ENCODE results near the gene PPM1J.
"Not testable (repeated sequence)": the region's sequence is repeated elsewhere in the genome, so short reads cannot be mapped to it uniquely, and the experiment has no call there.

Gene PPM1J, protein sequence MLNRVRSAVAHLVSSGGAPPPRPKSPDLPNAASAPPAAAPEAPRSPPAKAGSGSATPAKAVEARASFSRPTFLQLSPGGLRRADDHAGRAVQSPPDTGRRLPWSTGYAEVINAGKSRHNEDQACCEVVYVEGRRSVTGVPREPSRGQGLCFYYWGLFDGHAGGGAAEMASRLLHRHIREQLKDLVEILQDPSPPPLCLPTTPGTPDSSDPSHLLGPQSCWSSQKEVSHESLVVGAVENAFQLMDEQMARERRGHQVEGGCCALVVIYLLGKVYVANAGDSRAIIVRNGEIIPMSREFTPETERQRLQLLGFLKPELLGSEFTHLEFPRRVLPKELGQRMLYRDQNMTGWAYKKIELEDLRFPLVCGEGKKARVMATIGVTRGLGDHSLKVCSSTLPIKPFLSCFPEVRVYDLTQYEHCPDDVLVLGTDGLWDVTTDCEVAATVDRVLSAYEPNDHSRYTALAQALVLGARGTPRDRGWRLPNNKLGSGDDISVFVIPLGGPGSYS

DNA sequence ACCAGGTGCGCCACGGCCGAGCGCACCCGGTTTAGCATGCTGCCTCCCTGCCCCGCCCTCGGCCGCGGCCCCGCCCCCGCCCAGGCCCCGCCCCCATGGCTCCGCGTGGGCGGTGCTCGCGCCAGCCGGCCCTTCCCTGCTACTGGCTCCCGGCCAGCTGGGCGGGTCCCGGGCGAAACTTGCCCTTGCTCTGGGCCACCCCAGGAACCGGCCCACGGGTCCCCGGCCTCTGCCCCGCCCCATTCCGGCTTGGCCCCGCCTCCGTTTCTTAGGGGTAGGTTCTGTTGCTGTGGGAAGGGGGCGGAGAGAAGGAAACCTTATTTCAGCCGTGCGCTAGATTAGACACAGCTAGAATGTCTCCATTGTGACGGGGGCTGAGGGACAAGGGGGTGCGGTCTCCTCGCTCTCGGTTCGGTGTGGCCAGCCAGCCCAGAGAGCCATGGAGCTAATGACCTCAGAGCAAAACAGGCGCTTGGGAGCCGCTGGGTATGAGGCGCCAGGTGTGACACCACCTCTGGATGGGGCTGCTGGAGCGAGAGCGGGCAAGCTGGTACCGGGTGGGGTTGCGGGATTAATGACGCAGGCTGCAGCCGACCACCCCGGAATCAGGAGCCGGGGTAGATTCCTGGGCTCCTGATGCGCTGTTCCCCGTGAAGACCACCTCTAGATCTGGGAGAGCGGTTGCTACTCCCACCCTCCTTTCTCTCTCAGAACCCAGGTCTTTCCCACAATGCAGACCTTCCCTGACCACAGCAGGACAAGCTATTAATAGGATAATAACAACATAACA, at the start of gene PPM1J:
PPM1J (minus strand) TSS at position 69 of the 790 bp plus-strand sequence; CDS start at position 38, 31 bp downstream.
- peak; percentile 98 to 99 for DNase-seq

DNA sequence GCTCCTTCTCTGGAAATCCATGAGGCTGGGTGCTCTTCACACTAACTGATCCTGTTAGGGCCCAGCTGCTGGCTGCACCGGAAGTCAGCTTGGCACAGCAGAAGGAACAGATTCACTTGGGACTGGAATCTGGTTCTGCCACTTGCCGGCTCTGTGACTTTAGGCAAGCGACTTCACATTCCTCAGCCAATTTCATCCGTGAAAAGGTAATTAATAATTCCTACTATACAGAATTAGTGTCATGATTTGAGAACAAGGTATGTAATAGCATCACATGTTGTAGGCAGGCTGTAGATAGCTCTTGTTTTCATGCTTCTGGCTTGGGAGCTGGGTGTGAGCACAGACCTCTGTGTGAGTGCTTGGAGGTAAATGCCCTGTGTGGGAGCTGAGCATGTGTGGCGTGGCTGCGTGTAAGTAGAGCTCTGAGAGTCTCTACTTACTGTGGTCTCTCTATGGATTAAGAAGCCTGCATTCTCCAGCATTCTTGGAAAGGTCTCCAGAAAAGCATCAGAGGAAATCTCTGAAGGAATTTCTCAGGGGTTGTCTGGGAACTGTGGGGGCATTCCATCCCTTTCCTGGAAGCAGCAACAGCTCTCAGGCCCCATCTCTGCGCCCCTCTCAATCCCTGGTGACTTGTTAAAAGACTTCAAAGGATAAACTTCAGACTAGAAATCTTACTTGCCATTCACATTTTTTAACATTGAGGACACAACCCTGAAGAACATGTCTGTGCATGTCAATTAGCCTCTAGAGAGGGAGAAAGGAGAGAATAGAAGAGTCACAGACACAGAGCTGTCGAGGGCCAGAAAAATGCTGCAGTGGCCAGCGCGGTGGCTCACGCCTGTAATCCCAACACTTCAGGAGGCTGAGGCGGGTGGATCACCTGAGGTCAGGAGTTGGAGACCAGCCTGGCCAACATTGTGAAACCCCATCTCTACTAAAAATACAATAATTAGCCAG, 47.7 kb upstream of the PPM1J start:
- no peak for DNase-seq

DNA sequence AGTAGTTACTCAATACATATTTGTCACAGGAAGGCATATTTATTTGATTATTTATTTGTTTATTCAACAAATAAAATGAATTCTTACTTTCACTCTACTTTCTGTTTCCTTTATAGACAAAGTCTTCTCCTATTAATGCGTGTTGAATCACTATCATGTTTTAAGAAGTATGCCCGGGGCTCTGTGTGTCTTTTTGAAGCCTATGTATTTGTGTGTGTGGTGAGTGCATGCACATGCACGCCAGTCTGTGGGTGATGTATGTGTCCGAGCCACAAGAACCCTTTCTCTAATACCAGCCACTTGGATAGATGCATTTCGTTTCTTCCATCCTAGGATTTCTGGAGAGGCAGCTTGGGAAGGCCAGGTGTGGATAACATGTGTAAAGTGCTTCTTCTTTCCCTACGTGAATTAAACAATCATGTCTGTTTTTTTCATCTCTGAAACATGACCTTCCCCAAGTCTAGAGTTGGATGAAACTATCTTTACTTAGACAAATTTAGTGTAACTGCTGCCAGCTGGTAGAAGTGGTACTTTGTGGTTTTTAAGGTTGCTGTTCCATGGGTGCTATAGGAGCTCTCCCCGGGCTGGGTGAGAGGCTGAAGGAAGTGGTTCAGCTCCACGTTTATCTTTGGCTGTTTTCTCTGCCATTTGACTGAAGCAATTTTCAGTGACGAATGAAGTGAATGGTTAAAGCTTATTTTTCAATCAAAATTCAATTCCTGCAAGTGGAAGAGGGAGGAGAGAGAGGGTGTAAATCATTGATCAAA, 46.8 kb upstream of the PPM1J start:
- no peak for DNase-seq

DNA sequence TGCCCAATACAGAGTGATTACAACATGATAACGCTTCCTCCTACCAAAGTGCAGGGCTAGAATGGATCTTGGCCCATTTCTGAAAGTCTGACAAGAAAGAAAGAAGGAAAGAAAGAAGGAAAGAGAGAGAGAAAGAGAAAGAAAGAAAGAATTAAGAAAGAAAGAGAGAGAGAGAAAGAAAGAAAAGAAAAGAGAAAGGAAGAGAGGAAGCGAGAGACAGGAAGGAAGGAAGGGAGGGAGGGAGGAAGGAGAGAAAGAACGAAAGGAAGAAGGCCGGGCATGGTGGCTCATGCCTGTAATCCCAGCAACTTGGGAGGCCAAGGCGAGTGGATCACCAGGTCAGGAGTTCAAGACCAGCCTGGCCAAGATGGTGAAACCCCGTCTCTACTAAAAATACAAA, 44.1 kb upstream of the PPM1J start:
- no peak for DNase-seq

DNA sequence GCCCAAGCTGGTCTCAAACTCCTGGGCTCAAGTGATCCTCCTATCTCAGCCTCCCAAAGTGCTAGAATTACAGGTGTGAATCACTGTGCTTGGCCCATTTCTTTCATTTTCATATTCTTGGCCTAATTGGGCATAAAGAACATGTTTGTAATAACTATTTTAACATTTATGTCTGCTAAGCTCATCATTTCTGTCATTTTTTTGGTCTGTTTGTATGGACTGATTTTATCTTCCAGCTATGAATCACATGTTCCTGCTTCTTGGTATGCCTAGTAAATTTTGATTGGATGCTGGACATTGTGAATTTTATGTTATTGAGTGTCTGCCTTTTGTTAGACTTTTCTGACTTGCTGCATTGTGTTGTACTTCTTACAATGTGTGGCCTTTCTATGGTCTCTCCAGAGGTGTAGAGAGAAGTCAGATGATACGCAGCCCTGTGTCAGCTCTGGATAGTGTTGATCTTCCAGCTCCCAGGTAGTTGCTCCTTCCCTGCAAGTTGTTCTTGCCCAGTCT, 39.0 kb upstream of the PPM1J start:
- DNase-seq = no peak

DNA sequence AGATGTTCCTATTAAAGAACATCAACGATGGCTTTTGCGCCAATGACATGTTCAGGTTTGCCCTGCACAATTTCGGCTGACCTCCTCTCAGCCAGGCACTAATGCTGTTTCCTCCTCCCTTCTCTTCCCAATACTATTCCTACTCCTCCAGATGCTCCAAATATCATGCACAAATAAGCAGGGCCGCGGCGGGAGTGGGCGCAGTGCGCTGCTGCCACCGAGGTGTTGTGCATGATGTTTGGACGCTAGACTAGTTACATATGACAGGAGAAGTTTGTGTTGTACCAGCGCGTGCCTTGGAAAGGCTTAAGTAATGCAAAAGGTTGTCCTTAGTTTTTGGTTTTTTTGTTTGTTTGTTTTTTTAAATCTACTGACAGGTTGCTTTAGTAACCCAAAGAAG, 33.3 kb upstream of the PPM1J start:
- DNase-seq = no peak

DNA sequence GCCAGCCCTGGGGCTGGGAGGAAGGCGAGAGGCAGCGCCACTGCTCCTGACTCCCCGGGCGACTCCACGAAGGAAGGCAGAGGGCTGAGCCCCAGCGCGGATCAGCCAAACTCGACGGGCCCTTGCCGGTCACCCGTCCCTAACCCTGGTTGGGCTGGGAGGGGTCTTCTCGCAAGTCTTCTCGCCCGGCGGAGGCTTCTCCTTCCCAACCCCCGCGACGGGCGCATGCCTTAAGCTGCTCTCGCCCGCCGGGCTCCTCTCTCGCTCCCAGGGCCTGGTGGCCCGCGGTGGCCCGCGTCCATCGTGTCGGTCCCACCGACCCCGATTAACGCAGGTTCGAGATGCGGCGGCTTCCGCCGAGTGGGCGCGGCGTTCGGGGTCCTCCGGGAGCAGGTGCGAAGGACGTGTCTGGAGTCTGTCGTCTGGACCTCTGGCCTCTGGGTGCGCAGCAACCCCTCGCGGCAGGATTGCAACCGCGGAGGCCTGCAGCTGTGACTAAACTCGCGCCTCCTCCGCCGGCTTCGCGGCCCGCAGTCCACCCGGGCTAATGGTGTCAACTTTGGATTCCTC, 29.0 kb upstream of the PPM1J start:
- no peak for DNase-seq

DNA sequence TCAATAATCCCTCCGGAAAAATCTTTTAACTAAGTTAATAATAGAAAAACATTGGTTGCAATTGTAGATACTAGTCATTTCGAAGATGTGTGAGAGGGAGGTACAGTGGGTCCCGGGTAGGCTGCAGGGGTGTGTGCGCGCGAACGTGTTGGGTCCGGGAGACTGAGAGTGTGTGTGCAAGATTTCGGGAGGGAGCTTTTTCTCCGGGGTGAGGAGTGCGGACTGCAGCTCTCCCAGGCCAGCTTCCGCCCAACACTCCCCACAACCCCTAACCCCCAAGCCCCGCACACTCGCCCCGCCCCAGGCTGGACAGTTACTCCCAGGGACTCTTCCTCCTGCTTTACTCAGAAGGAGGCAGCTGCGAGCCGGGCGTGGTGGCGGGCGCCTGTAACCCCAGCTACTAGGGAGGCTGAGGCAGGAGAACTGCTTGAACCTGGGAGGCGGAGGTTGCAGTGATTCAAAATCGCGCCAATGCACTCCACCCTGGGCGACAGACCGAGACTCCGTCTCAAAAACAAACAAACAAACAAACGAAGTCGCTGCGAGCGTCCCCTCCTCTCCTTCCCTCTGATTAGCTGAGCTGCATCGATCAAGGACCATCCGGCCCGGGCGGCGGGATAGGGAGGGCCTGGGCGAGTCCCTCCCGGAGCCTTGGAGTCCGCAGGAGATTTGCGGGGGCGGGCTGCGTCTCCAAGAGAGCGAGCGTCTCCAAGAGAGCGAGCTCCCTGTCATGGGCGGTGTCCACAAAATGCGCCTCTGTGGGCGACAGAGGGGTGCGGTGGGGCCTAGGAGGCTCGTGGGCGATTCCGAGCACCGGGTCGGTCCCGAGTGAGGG, 28.3 kb upstream of the PPM1J start:
- DNase-seq = no peak

DNA sequence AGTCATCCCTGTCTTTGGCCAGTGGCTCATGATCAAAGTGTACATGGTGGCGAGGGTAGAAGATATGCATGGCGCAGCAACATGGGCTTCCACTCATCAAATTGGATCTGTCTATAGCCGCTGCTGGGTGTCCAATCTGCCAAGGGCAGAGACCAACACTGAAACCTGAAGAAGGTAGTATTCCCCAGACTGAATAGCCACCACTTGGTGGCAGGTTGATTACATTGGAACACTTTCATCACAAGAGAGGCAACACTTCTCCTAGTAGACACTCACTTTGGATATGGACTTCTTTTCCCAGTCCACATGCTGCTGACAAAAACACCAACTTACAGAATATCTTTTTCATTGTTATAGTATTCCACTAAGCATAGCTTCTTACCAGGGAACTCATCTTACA, 22.4 kb upstream of the PPM1J start:
- DNase-seq = no peak

DNA sequence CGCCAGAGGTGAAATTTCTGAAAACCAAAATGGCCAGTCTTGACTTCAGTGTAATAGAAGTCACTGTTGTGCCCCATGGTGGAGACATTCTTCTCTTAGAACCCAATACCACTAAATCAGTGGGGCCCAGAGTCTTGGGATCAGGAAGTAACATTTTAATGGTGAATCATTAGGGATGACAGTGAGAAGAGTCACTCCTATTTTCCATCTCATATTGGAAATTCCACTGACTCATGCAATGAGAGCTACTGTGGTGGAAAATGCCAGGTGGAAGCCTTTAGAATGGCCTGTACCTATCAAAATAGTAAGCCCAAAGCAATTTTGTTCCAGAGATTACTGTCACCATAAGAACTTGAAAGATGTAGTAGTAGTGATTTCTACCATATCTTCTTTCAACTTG, 20.6 kb upstream of the PPM1J start:
- DNase-seq = no peak

DNA sequence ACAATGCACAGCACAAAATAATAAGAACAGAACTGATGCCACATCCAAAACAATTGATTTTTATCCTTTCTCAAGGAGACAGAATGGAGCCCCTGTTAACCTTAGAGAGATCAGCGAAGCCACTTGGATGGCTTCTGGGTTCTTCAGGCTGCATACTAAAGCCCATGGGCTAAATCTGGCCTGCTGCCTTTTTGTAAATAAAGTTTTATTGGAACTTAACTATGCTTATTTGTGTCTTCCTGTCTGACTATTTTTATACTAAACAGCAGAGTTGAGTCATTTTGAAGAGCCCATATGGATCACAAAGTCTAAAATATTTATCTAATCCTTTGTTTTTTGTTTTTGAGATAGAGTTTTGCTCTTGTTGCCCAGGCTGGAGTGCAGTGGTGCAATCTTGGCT, 16.3 kb upstream of the PPM1J start:
- DNase-seq = no peak

DNA sequence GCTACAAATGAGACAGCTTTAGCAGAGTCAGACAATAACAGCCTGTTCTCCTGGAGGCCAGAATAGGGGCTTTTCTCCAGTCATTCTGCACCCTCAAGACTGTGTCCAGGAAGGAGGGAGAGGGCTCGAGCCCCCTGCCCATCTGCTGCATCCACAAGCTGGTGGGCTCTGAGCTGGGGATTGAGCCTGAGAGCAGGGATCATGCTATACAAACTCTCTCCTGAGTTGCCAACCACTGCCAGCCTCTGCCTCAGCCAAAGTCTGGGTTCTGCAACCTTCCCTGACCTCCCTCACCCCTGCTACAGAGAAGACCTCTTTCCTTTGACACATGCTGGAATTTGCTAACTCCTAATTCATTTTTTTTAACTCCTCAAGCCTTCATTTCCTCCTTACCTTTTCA, 14.8 kb upstream of the PPM1J start:
- DNase-seq = no peak

DNA sequence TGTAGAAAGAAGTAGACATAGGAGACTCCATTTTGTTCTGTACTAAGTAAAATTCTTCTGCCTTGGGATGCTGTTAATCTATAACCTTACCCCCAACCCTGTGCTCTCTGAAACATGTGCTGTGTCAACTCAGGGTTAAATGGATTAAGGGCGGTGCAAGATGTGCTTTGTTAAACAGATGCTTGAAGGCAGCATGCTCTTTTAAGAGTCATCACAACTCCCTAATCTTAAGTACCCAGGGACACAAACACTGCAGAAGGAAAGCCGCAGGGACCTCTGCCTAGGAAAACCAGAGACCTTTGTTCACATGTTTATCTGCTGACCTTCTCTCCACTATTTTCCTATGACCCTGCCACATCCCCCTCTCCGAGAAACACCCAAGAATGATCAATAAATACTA, 13.9 kb upstream of the PPM1J start:
- DNase-seq = not testable (repeated sequence)

DNA sequence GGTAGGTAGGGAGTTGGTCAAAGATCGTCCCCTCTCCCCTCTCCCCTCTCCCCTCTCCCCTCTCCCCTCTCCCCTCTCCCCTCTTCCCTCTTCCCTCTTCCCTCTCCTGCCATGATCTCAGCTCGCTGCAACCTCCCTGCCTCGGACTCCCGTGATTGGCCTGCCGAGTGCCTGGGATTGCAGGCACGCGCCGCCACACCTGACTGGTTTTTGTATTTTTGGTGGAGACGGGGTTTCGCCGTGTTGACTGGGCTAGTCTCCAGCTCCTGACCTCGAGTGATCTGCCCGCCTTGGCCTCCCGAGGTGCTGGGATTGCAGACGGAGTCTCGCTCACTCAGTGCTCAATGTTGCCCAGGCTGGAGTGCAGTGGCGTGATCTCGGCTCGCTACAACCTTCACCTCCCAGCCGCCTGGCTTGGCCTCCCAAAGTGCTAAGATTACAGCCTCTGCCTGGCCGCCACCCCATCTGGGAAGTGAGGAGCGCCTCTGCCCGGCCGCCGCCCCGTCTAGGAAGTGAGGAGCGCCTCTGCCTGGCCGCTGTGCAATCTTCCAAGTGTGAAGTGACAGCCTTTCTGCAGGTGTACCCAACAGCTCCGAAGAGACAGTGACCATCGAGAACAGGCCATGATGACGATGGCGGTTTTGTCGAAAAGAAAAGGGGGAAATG, 13.3 kb upstream of the PPM1J start:
- DNase-seq = not testable (repeated sequence)

DNA sequence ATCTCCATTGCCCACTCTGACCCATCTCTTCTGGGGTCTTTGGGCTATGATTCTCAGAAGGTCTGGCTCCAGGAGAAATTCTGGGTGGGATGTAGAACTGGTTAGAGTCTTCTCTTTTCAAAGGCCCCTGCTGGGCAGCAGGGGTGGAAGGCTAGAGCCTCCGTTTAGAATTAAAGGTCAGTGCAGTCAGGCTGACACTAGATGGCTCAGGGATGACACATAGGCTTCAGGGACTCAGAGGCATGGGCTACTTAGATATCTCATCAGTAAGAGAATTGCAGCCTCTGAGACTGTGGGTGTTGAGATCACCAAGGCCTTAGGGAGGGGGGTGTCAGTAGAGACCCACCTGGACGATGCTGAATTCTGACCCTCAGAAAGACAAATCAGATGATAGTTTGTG, 12.6 kb upstream of the PPM1J start:
- DNase-seq = no peak

DNA sequence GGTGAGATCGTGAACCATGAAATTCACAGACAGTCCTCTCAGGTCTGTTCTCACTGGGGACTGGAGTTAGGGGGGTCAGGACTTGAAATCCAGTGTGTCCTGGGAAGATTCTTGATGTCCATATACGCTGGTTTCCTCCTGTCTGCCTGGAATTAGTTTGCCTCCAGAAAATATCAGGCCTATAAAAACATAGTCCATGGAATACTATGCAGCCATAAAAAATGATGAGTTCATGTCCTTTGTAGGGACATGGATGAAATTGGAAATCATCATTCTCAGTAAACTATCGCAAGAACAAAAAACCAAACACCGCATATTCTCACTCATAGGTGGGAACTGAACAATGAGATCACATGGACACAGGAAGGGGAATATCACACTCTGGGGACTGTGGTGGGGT, 9.1 kb upstream of the PPM1J start:
- not testable (repeated sequence) for DNase-seq

DNA sequence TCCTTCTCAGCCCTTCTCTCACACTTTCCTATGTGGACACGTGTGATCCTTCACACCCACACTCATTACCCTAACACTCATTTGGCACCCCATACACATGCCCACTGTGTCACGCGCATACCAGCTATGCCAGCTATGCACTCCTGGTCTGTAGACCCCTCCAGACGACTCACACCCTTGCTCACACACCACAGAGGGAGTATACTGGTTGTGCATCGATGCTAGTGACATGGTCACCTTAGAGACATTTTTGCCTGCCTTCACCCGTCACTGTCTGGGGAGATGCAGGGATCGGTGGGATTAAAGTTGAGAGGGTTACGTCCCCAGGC, 8.3 kb upstream of the PPM1J start:
- DNase-seq = no peak

DNA sequence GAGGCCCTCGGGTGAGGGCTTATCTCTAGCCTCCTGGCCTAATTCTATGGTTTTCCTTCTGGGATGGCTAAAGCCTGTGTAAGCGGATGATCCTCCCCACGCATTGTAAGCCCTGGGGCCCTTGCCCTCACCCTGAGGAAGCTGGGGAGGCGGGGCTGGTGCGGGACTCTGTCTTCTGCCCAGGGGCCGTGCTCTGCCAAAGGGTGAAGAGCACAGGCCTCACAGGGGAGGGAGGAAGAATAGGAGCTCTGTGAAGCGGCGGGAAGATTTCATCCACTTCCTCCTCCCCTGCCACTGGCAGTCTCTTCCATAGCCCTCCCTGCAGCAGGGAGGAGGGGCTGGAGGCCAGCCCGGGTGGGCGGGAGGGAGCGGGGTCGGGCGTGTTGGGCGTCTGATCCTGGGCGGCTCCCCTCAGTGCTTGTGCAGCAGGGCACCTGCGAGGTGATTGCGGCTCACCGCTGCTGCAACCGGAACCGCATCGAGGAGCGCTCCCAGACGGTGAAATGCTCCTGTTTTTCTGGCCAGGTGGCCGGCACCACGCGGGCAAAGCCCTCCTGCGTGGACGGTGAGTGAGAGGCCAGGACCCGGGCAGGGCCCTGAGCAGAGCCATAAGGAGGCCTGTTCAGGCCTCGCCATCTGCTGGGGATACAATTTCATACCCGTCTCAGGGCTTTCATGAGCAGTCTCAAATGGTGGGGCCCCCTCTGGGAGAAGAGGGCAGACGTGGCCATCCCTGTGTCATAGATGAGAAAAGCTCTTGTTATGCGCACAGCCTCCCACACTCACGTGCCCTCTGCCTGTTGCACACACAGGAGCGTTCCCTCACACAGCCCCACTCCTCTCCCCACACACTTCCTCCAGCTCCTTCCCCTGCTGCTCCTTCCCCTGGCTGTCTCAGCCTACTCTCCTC, 7.7 kb upstream of the PPM1J start:
- no peak for DNase-seq

DNA sequence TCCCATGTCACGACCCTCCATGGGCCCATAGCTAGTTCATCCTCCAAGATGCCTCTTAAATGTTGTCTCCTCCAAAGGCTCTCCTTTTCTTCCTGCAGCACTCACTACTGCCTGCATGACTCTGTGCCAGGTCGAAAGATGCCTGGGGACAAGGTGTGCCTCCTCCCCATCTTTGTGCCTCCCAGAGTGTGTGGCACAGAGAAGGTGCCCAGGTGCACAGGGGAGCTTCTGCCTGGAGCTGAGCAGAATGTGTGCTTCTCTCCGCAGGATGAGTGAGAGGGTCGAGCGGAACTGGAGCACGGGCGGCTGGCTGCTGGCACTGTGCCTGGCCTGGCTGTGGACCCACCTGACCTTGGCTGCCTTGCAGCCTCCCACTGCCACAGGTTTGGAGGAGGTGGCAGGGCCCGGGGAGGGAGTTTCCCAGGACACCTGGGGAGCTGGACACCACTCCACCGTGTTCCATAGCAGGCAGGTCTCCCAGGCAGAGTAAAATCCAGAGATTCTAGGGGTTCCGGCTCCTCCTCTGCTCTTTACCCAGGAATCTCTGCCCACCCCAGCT, 6.9 kb upstream of the PPM1J start:
- DNase-seq = no peak

All from CD4-positive, alpha-beta T cell treated with Interleukin-1 beta for 1 hour (primary cell).